Measurements from ENCODE around the gene PPP1R3C. TPM values are rescaled to one million over a fixed set of nuclear protein-coding genes. Genes with fewer than 3 reads are reported as not detected.

Gene PPP1R3C
- total and polyA plus RNA-seq, 4 donors: 25.5 to 76.1 (median 31.0) TPM

DNA sequence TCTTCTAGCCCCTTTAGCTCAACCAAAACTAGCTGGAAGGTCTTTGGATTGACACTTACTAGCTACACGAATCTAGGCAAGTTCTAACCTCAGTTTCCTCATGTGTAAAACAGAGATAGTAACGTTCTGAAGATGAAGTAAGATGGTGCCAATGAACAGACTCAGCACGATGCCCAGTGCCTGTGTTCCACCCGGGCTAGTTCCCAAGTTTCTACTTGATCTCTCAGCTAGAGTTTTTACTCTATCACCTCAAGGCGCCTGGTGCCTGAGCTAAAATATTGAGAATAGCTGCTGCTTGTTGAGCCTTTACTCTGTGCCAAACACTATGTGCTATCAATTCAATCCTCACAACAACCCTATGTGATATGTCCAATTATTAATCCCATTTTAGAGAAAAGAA is 1.4 kb upstream of the PPP1R3C start:
- Histone ChIP-seq H3K27ac (ENCODE audit: low read depth in 1 of 2, low read length in 2 of 2) (peak overlapping the region; percentile 96 to 98), H3K4me1 (ENCODE audit: control insufficient read depth in 4 of 4, insufficient read depth in 4 of 4, low read length in 3 of 4) (peaks cover 0 to 42% (median 21%) of the 10 kb centered on the region in 4 donors), H3K27me3 (ENCODE audit: control insufficient read depth in 4 of 4, insufficient read depth in 4 of 4, low read length in 3 of 4) (no peaks in the 10 kb centered on the region), H3K36me3 (ENCODE audit: control insufficient read depth in 4 of 4, insufficient read depth in 3 of 4, low read depth in 1 of 4, low read length in 3 of 4) (peaks cover 0 to 4% (median 1%) of the 10 kb centered on the region in 4 donors), H3K9me3 (ENCODE audit: control insufficient read depth in 4 of 4, low read length in 3 of 4) (no peaks in the 10 kb centered on the region), H3K9ac (ENCODE audit: low read depth in 1 of 2, low read length in 2 of 2) (no peak overlapping the region), H3K4me3 (ENCODE audit: low read depth in 1 of 3, low read length in 3 of 3) (no peak overlapping the region)
- WGBS: 54% methylated on average over 5 of the region's 5 CpGs
- TF ChIP-seq JUND (IDR thresholded peaks at IDR 0.05) (no peak), HNF4G (IDR thresholded peaks at IDR 0.05) (no peak), MAX (IDR thresholded peaks at IDR 0.05) (no peak), RXRA (IDR thresholded peaks at IDR 0.05) (no peak), YY1 (IDR thresholded peaks at IDR 0.05) (no peak), FOXA1 (IDR thresholded peaks at IDR 0.05) (no peak), RAD21 (IDR thresholded peaks at IDR 0.05) (no peak), ATF3 (IDR thresholded peaks at IDR 0.05) (no peak), FOXA2 (IDR thresholded peaks at IDR 0.05) (no peak), SP1 (IDR thresholded peaks at IDR 0.05) (no peak), REST (IDR thresholded peaks at IDR 0.05) (no peak), HNF4A (conservative IDR thresholded peaks at IDR 0.05) (no peak), NR2F2 (IDR thresholded peaks at IDR 0.05) (no peak), EGR1 (IDR thresholded peaks at IDR 0.05; ENCODE audit: low read depth in 2 of 2) (no peak), GABPA (IDR thresholded peaks at IDR 0.05 in 1 of 2, conservative IDR thresholded peaks at IDR 0.05 in 1 of 2) (no peak)
- TF ChIP-seq, protein P1, sequence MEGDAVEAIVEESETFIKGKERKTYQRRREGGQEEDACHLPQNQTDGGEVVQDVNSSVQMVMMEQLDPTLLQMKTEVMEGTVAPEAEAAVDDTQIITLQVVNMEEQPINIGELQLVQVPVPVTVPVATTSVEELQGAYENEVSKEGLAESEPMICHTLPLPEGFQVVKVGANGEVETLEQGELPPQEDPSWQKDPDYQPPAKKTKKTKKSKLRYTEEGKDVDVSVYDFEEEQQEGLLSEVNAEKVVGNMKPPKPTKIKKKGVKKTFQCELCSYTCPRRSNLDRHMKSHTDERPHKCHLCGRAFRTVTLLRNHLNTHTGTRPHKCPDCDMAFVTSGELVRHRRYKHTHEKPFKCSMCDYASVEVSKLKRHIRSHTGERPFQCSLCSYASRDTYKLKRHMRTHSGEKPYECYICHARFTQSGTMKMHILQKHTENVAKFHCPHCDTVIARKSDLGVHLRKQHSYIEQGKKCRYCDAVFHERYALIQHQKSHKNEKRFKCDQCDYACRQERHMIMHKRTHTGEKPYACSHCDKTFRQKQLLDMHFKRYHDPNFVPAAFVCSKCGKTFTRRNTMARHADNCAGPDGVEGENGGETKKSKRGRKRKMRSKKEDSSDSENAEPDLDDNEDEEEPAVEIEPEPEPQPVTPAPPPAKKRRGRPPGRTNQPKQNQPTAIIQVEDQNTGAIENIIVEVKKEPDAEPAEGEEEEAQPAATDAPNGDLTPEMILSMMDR (IDR thresholded peaks at IDR 0.05; ENCODE audit: low read depth, low read length, missing input control): no peak
- TF ChIP-seq, protein P2, sequence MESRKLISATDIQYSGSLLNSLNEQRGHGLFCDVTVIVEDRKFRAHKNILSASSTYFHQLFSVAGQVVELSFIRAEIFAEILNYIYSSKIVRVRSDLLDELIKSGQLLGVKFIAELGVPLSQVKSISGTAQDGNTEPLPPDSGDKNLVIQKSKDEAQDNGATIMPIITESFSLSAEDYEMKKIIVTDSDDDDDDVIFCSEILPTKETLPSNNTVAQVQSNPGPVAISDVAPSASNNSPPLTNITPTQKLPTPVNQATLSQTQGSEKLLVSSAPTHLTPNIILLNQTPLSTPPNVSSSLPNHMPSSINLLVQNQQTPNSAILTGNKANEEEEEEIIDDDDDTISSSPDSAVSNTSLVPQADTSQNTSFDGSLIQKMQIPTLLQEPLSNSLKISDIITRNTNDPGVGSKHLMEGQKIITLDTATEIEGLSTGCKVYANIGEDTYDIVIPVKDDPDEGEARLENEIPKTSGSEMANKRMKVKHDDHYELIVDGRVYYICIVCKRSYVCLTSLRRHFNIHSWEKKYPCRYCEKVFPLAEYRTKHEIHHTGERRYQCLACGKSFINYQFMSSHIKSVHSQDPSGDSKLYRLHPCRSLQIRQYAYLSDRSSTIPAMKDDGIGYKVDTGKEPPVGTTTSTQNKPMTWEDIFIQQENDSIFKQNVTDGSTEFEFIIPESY (IDR thresholded peaks at IDR 0.05): no peak
- no peak for DNase-seq (ENCODE audit: low spot score)
